GM23338 (cell line): ENCODE measurements around the gene LRMDA.

Experiments used
- CREB1 ChIP-seq: fragments of 250-450 bp; sonication (Bioruptor Pico); IDR thresholded peaks from 2 replicates; pipeline ENCODE4 v1.5.0; 2020; ENCODE audit warnings: low read depth, mild to moderate bottlenecking, moderate library complexity
- CTCF ChIP-seq, 2 experiments: fragments of 200-600 bp in 1 of 2; sonication (generic) in 1 of 2; conservative IDR thresholded peaks; 2 replicates each; pipeline versions ENCODE4 v1.5.1 to v1.6.1; 2016 to 2017; ENCODE audit warnings: antibody characterized with exemption in 2 of 2, low read depth in 2 of 2, mild to moderate bottlenecking in 2 of 2, moderate library complexity in 1 of 2
- ETS1 ChIP-seq: IDR thresholded peaks from 2 replicates; pipeline ENCODE4 v1.6.1; 2016; ENCODE audit warnings: antibody characterized with exemption
- EZH2 ChIP-seq: fragments of 200-600 bp; sonication (generic); IDR thresholded peaks from one replicate; pipeline ENCODE4 v1.8.0; 2017; ENCODE audit warnings: antibody characterized with exemption, mild to moderate bottlenecking, low read depth; ENCODE audit not compliant: unreplicated experiment
- EZH2phosphoT487 ChIP-seq: fragments of 200-600 bp; sonication (generic); IDR thresholded peaks from one replicate; pipeline ENCODE4 v1.8.1; 2018; ENCODE audit warnings: antibody characterized with exemption; ENCODE audit not compliant: unreplicated experiment
- JUNB ChIP-seq: IDR thresholded peaks from one replicate; pipeline ENCODE4 v1.6.1; 2016; ENCODE audit warnings: antibody characterized with exemption; ENCODE audit not compliant: unreplicated experiment
- NANOG ChIP-seq: IDR thresholded peaks from 2 replicates; pipeline ENCODE4 v1.6.1; 2016; ENCODE audit warnings: antibody characterized with exemption, borderline replicate concordance
- POLR2AphosphoS5 ChIP-seq: IDR thresholded peaks from 2 replicates; pipeline ENCODE4 v1.6.1; 2016; ENCODE audit warnings: antibody characterized with exemption, low read depth
- REST ChIP-seq: IDR thresholded peaks from one replicate; pipeline ENCODE4 v1.6.1; 2018; ENCODE audit warnings: antibody characterized with exemption; ENCODE audit not compliant: unreplicated experiment
- STAT1 ChIP-seq: IDR thresholded peaks from one replicate; pipeline ENCODE4 v1.6.1; 2016; ENCODE audit warnings: antibody characterized with exemption; ENCODE audit not compliant: unreplicated experiment
- ZNF462 ChIP-seq: fragments of 250-450 bp; sonication (Bioruptor Pico); IDR thresholded peaks from 2 replicates; pipeline ENCODE4 v1.5.0; 2020; ENCODE audit warnings: mild to moderate bottlenecking, moderate library complexity

- TF ChIP-seq EZH2 (no peak), CTCF (conservative IDR thresholded peaks at IDR 0.05; ENCODE audit: low read depth in 2 of 2) (no peak), REST (no peak), NANOG (no peak), JUNB (no peak), POLR2AphosphoS5 (no peak), CREB1 (CRISPR knock-in tag) (no peak), EZH2phosphoT487 (no peak), ZNF462 (CRISPR knock-in tag) (no peak), STAT1 (no peak), ETS1 (no peak)
Measured at GRCh38 chr10:76229341-76229740, 797.9 kb downstream of the LRMDA start.
